HEK293 (cell line): Measurements from ENCODE around the gene SAMD14.

ENCODE experiments used
- GLI2 ChIP-seq: fragments of 450-650 bp; formaldehyde crosslinking; IDR thresholded peaks from 2 replicates; pipeline ENCODE4; 2017; ENCODE audit warnings: missing biosample characterization, missing genetic modification characterization, low read depth, borderline replicate concordance
- HOXD13 ChIP-seq: sonication (generic); formaldehyde crosslinking; IDR thresholded peaks from 2 replicates; pipeline ENCODE4 v1.8.0; 2022; ENCODE audit warnings: missing genetic modification reagents, borderline replicate concordance
- OSR2 ChIP-seq: fragments of 450-650 bp; formaldehyde crosslinking; IDR thresholded peaks from 2 replicates; pipeline ENCODE4 v1.5.1; 2016; ENCODE audit warnings: missing biosample characterization, missing genetic modification characterization
- OVOL3 ChIP-seq: fragments of 450-650 bp; formaldehyde crosslinking; IDR thresholded peaks from 2 replicates; pipeline ENCODE4 v1.5.1; 2016; ENCODE audit warnings: missing biosample characterization, missing genetic modification characterization
- SCRT2 ChIP-seq: fragments of 450-650 bp; formaldehyde crosslinking; IDR thresholded peaks from 2 replicates; pipeline ENCODE4 v1.5.1; 2016; ENCODE audit warnings: missing biosample characterization, missing genetic modification characterization
- SP7 ChIP-seq: fragments of 450-650 bp; formaldehyde crosslinking; IDR thresholded peaks from 2 replicates; pipeline ENCODE4 v1.5.1; 2016; ENCODE audit warnings: missing biosample characterization, missing genetic modification characterization
- TRIM28 ChIP-seq: IDR thresholded peaks from 2 replicates; pipeline ENCODE4 v1.6.1; 2011; ENCODE audit warnings: low read length, control low read depth, borderline replicate concordance
- ZBTB17 ChIP-seq: fragments of 450-650 bp; formaldehyde crosslinking; IDR thresholded peaks from 2 replicates; pipeline ENCODE4 v1.5.1; 2016; ENCODE audit warnings: missing biosample characterization, missing genetic modification characterization
- ZBTB20 ChIP-seq: fragments of 450-650 bp; formaldehyde crosslinking; IDR thresholded peaks from 2 replicates; pipeline ENCODE4 v1.5.1; 2016; ENCODE audit warnings: missing biosample characterization, missing genetic modification characterization
- ZBTB7A ChIP-seq: fragments of 450-650 bp; formaldehyde crosslinking; IDR thresholded peaks from 2 replicates; pipeline ENCODE4 v1.5.1; 2016; ENCODE audit warnings: low read depth, missing biosample characterization, missing genetic modification characterization
- ZNF146 ChIP-seq: fragments of 450-650 bp; formaldehyde crosslinking; IDR thresholded peaks from 2 replicates; pipeline ENCODE4 v1.5.1; 2016; ENCODE audit warnings: missing biosample characterization, missing genetic modification characterization
- ZNF292 ChIP-seq: fragments of 450-650 bp; formaldehyde crosslinking; IDR thresholded peaks from 2 replicates; pipeline ENCODE4 v1.5.1; 2016; ENCODE audit warnings: low read depth, missing biosample characterization, missing genetic modification characterization, borderline replicate concordance
- ZNF350 ChIP-seq: fragments of 450-650 bp; formaldehyde crosslinking; IDR thresholded peaks from 2 replicates; pipeline ENCODE4 v1.5.0; 2017; ENCODE audit warnings: missing biosample characterization, mild to moderate bottlenecking, missing genetic modification characterization
- ZNF416 ChIP-seq: fragments of 450-650 bp; formaldehyde crosslinking; IDR thresholded peaks from 2 replicates; pipeline ENCODE4 v1.5.1; 2016; ENCODE audit warnings: missing biosample characterization, missing genetic modification characterization
- ZNF510 ChIP-seq: fragments of 450-650 bp; formaldehyde crosslinking; IDR thresholded peaks from 2 replicates; pipeline ENCODE4 v1.5.1; 2018; ENCODE audit warnings: mild to moderate bottlenecking, missing genetic modification characterization, missing biosample characterization; ENCODE audit not compliant: insufficient replicate concordance
- ZNF521 ChIP-seq: fragments of 450-650 bp; formaldehyde crosslinking; IDR thresholded peaks from 2 replicates; pipeline ENCODE4 v1.5.1; 2017; ENCODE audit warnings: missing biosample characterization, mild to moderate bottlenecking, missing genetic modification characterization
- ZNF529 ChIP-seq: fragments of 450-650 bp; formaldehyde crosslinking; IDR thresholded peaks from 2 replicates; pipeline ENCODE4 v1.5.1; 2017; ENCODE audit warnings: missing genetic modification characterization, missing biosample characterization; ENCODE audit not compliant: insufficient replicate concordance
- ZNF530 ChIP-seq: fragments of 450-650 bp; formaldehyde crosslinking; IDR thresholded peaks from 2 replicates; pipeline ENCODE4 v1.5.1; 2016; ENCODE audit warnings: low read depth, missing biosample characterization, missing genetic modification characterization
- ZNF558 ChIP-seq: fragments of 450-650 bp; formaldehyde crosslinking; IDR thresholded peaks from 2 replicates; pipeline ENCODE4 v1.5.1; 2016; ENCODE audit warnings: missing biosample characterization, missing genetic modification characterization
- ZNF654 ChIP-seq: fragments of 450-650 bp; formaldehyde crosslinking; IDR thresholded peaks from 2 replicates; pipeline ENCODE4 v1.5.1; 2016; ENCODE audit warnings: low read depth, missing biosample characterization, missing genetic modification characterization
- ZNF747 ChIP-seq: fragments of 450-650 bp; formaldehyde crosslinking; IDR thresholded peaks from 2 replicates; pipeline ENCODE4 v1.5.1; 2016; ENCODE audit warnings: missing biosample characterization, missing genetic modification characterization
- ZNF843 ChIP-seq: fragments of 450-650 bp; formaldehyde crosslinking; IDR thresholded peaks from 2 replicates; pipeline ENCODE4 v1.5.1; 2016; ENCODE audit warnings: missing biosample characterization, missing genetic modification characterization
- TF ChIP-seq, protein P1 (sequence below): fragments of 450-650 bp; formaldehyde crosslinking; IDR thresholded peaks from 2 replicates; pipeline ENCODE4 v1.5.1; 2016; ENCODE audit warnings: missing biosample characterization, missing genetic modification characterization
- TF ChIP-seq, protein P2 (sequence below): fragments of 450-650 bp; formaldehyde crosslinking; optimal IDR thresholded peaks from 2 replicates; pipeline ENCODE3; 2016; ENCODE audit warnings: missing biosample characterization, mild to moderate bottlenecking, missing genetic modification characterization
- TF ChIP-seq, protein P3 (sequence below): fragments of 450-650 bp; formaldehyde crosslinking; IDR thresholded peaks from 2 replicates; pipeline ENCODE4 v1.5.1; 2016; ENCODE audit warnings: missing biosample characterization, missing genetic modification characterization
- TF ChIP-seq, protein P4 (sequence below): fragments of 450-650 bp; formaldehyde crosslinking; IDR thresholded peaks from 2 replicates; pipeline ENCODE4 v1.5.1; 2016; ENCODE audit warnings: missing biosample characterization, missing genetic modification characterization
- TF ChIP-seq, protein P5 (sequence below): fragments of 450-650 bp; formaldehyde crosslinking; IDR thresholded peaks from 2 replicates; pipeline ENCODE4 v1.5.1; 2017; ENCODE audit warnings: missing biosample characterization, missing genetic modification characterization
- TF ChIP-seq, protein P6 (sequence below): fragments of 450-650 bp; formaldehyde crosslinking; IDR thresholded peaks from 2 replicates; pipeline ENCODE4 v1.5.1; 2017; ENCODE audit warnings: missing biosample characterization, mild to moderate bottlenecking, missing genetic modification characterization, moderate library complexity
- TF ChIP-seq, protein P7 (sequence below): IDR thresholded peaks from 2 replicates; pipeline ENCODE4 v1.6.1; 2011; ENCODE audit warnings: mild to moderate bottlenecking, low read depth, low read length, borderline replicate concordance

The SAMD14 gene

DNA sequence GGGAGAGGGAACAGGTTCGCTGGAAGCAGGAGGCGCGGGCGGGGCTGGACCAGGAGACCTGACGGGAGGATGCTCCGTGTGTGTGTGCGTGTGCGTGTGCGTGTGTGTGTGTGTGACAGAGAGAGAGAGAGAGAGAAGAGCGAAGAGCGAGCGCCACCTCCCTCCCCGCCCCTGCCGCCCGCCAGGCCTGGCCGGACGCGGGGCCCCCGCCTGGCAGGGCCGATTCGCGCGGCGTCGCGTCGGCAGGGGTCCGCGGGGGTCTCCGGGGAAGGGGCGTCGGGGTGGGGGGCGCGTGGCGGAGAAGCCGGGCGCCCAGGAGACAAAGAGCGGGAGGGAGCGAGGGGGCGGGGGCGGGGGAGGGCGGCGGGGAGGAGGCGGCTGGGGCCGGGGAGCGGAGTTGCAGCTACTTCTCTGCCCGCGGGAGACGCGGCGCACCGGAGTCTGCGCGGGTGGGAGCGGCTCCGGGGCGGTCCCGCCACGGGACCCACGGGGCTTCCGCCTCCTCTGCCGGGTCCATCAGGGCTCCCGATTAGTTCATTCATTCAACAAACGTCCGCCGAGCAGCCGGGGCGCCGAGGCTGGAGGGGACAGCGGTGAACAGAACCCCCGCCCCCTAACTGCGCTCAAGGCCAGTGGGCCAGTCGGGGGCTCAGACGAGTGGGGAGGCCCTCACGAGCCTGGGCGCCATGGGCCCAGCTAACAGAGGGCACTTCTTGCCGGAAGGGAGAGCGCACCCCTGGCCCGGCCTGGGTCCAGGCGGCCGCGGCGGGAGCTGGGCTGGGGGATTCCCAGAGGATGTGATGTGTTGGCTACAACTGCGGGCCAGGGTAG lies at the start of gene SAMD14 (continued):
- TF ChIP-seq, protein P1, sequence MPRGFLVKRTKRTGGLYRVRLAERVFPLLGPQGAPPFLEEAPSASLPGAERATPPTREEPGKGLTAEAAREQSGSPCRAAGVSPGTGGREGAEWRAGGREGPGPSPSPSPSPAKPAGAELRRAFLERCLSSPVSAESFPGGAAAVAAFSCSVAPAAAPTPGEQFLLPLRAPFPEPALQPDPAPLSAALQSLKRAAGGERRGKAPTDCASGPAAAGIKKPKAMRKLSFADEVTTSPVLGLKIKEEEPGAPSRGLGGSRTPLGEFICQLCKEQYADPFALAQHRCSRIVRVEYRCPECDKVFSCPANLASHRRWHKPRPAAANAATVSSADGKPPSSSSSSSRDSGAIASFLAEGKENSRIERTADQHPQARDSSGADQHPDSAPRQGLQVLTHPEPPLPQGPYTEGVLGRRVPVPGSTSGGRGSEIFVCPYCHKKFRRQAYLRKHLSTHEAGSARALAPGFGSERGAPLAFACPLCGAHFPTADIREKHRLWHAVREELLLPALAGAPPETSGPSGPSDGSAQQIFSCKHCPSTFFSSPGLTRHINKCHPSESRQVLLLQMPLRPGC (tag by site-specific recombination) = no peak
- TF ChIP-seq, protein P2, sequence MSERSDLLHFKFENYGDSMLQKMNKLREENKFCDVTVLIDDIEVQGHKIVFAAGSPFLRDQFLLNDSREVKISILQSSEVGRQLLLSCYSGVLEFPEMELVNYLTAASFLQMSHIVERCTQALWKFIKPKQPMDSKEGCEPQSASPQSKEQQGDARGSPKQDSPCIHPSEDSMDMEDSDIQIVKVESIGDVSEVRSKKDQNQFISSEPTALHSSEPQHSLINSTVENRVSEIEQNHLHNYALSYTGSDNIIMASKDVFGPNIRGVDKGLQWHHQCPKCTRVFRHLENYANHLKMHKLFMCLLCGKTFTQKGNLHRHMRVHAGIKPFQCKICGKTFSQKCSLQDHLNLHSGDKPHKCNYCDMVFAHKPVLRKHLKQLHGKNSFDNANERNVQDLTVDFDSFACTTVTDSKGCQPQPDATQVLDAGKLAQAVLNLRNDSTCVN (tag by site-specific recombination) = peak; percentile 66
- no peak for TF ChIP-seq ZNF654 (tag by site-specific recombination)
- TF ChIP-seq, protein P3, sequence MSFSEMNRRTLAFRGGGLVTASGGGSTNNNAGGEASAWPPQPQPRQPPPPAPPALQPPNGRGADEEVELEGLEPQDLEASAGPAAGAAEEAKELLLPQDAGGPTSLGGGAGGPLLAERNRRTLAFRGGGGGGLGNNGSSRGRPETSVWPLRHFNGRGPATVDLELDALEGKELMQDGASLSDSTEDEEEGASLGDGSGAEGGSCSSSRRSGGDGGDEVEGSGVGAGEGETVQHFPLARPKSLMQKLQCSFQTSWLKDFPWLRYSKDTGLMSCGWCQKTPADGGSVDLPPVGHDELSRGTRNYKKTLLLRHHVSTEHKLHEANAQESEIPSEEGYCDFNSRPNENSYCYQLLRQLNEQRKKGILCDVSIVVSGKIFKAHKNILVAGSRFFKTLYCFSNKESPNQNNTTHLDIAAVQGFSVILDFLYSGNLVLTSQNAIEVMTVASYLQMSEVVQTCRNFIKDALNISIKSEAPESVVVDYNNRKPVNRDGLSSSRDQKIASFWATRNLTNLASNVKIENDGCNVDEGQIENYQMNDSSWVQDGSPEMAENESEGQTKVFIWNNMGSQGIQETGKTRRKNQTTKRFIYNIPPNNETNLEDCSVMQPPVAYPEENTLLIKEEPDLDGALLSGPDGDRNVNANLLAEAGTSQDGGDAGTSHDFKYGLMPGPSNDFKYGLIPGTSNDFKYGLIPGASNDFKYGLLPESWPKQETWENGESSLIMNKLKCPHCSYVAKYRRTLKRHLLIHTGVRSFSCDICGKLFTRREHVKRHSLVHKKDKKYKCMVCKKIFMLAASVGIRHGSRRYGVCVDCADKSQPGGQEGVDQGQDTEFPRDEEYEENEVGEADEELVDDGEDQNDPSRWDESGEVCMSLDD (tag by site-specific recombination) = no peak; the same call in 1 of the 2 replicates
- no peak for TF ChIP-seq ZNF530 (tag by site-specific recombination)
- no peak for TF ChIP-seq ZNF521
- no peak for TF ChIP-seq ZNF292 (tag by site-specific recombination)
- peak; percentile 27; the same call in 1 of the 2 replicates for TF ChIP-seq ZBTB20 (tag by site-specific recombination)
- TF ChIP-seq, protein P4, sequence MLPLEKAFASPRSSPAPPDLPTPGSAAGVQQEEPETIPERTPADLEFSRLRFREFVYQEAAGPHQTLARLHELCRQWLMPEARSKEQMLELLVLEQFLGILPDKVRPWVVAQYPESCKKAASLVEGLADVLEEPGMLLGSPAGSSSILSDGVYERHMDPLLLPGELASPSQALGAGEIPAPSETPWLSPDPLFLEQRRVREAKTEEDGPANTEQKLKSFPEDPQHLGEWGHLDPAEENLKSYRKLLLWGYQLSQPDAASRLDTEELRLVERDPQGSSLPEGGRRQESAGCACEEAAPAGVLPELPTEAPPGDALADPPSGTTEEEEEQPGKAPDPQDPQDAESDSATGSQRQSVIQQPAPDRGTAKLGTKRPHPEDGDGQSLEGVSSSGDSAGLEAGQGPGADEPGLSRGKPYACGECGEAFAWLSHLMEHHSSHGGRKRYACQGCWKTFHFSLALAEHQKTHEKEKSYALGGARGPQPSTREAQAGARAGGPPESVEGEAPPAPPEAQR (tag by site-specific recombination) = no peak
- TF ChIP-seq SP7 (tag by site-specific recombination) = 0 out of 2 replicates have a peak, but pooled peaks have one; percentile 11
- 0 out of 2 replicates have a peak, but pooled peaks have one; percentile 18 for TF ChIP-seq ZBTB17 (tag by site-specific recombination)
- TF ChIP-seq GLI2 (tag by site-specific recombination) = no peak
- TF ChIP-seq OSR2 (tag by site-specific recombination) = no peak
- TF ChIP-seq, protein P5, sequence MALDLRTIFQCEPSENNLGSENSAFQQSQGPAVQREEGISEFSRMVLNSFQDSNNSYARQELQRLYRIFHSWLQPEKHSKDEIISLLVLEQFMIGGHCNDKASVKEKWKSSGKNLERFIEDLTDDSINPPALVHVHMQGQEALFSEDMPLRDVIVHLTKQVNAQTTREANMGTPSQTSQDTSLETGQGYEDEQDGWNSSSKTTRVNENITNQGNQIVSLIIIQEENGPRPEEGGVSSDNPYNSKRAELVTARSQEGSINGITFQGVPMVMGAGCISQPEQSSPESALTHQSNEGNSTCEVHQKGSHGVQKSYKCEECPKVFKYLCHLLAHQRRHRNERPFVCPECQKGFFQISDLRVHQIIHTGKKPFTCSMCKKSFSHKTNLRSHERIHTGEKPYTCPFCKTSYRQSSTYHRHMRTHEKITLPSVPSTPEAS = peak; percentile 90
- TF ChIP-seq ZNF843 = no peak
- no peak for TF ChIP-seq ZNF416 (tag by site-specific recombination)
- no peak for TF ChIP-seq ZNF529 (tag by site-specific recombination)
- no peak for TF ChIP-seq TRIM28
- no peak for TF ChIP-seq OVOL3 (tag by site-specific recombination)
- TF ChIP-seq ZNF350 = no peak
- TF ChIP-seq, protein P6, sequence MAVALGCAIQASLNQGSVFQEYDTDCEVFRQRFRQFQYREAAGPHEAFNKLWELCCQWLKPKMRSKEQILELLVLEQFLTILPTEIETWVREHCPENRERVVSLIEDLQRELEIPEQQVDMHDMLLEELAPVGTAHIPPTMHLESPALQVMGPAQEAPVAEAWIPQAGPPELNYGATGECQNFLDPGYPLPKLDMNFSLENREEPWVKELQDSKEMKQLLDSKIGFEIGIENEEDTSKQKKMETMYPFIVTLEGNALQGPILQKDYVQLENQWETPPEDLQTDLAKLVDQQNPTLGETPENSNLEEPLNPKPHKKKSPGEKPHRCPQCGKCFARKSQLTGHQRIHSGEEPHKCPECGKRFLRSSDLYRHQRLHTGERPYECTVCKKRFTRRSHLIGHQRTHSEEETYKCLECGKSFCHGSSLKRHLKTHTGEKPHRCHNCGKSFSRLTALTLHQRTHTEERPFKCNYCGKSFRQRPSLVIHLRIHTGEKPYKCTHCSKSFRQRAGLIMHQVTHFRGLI (tag by site-specific recombination) = no peak
- no peak for TF ChIP-seq SCRT2 (tag by site-specific recombination)
- TF ChIP-seq, protein P7, sequence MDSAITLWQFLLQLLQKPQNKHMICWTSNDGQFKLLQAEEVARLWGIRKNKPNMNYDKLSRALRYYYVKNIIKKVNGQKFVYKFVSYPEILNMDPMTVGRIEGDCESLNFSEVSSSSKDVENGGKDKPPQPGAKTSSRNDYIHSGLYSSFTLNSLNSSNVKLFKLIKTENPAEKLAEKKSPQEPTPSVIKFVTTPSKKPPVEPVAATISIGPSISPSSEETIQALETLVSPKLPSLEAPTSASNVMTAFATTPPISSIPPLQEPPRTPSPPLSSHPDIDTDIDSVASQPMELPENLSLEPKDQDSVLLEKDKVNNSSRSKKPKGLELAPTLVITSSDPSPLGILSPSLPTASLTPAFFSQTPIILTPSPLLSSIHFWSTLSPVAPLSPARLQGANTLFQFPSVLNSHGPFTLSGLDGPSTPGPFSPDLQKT = no peak
- no peak for TF ChIP-seq HOXD13 (CRISPR knock-in tag)
- TF ChIP-seq ZBTB7A (tag by site-specific recombination) = peak; percentile 34; the same call in 1 of the 2 replicates
- no peak for TF ChIP-seq ZNF146 (tag by site-specific recombination)
- TF ChIP-seq ZNF510 (tag by site-specific recombination) = no peak
- TF ChIP-seq ZNF558 (tag by site-specific recombination) = no peak
- TF ChIP-seq ZNF747 (tag by site-specific recombination) = no peak
